K562 (cell line): ENCODE data around the gene NDUFB3. TPM values are rescaled to one million over a fixed set of nuclear protein-coding genes. Genes with fewer than 3 reads are reported as not detected.
A peak's percentile ranks its signal among the peaks of the same experiment; 100 is the strongest.

Source experiments
- FOSL1 ChIP-seq: fragments of 200-800 bp; sonication (Bioruptor generic); conservative IDR thresholded peaks from 2 replicates; pipeline ENCODE4 v1.6.1; 2016; ENCODE audit warnings: missing genetic modification characterization, missing compliant biosample characterization
- FOXK1 ChIP-seq: sonication (generic); formaldehyde crosslinking; IDR thresholded peaks from 2 replicates; pipeline ENCODE4 v1.8.0; 2022; ENCODE audit warnings: missing genetic modification reagents, mild to moderate bottlenecking, borderline replicate concordance
- GTF2E2 ChIP-seq: fragments of 200-800 bp; sonication (Bioruptor generic); IDR thresholded peaks from 2 replicates; pipeline ENCODE4 v1.6.1; 2016; ENCODE audit warnings: missing genetic modification characterization, missing compliant biosample characterization
- HNRNPLL ChIP-seq: fragments of 200-400 bp; formaldehyde crosslinking; IDR thresholded peaks from 2 replicates; pipeline ENCODE4 v1.6.1; 2017; ENCODE audit warnings: low read length, low read depth, mild to moderate bottlenecking; ENCODE audit not compliant: poor library complexity, severe bottlenecking
- MBD2 ChIP-seq: sonication (generic); IDR thresholded peaks from 2 replicates; pipeline ENCODE4 v1.6.1; 2016; ENCODE audit warnings: low read depth, borderline replicate concordance
- POLR2B ChIP-seq: fragments of 450-650 bp; IDR thresholded peaks from 2 replicates; pipeline ENCODE4 v1.6.1; 2018; ENCODE audit warnings: low read depth; ENCODE audit not compliant: partially characterized antibody
- POLR2H ChIP-seq: IDR thresholded peaks from 2 replicates; pipeline ENCODE4 v1.6.1; 2016; ENCODE audit warnings: missing genetic modification characterization, low read depth, mild to moderate bottlenecking, control low read depth, missing compliant biosample characterization, moderate library complexity
- PTTG1 ChIP-seq: fragments of 450-650 bp; IDR thresholded peaks from 2 replicates; pipeline ENCODE4 v1.6.1; 2016; ENCODE audit warnings: low read depth, mild to moderate bottlenecking, missing genetic modification characterization, missing compliant biosample characterization
- RUNX1 ChIP-seq: sonication (generic); IDR thresholded peaks from 2 replicates; pipeline ENCODE4 v1.6.1; 2016; ENCODE audit warnings: antibody characterized with exemption, low read depth
- SAFB2 ChIP-seq: fragments of 200-400 bp; formaldehyde crosslinking; IDR thresholded peaks from 2 replicates; pipeline ENCODE4 v1.6.1; 2018; ENCODE audit warnings: borderline replicate concordance, low read length, low read depth, moderate library complexity; ENCODE audit not compliant: severe bottlenecking
- SUPT5H ChIP-seq: fragments of 450-650 bp; IDR thresholded peaks from 2 replicates; pipeline ENCODE4 v1.6.1; 2016
- ZNF24 ChIP-seq: fragments of 450-650 bp; IDR thresholded peaks from 2 replicates; pipeline ENCODE4 v1.6.1; 2016
- ZNF316 ChIP-seq: fragments of 450-650 bp; IDR thresholded peaks from 2 replicates; pipeline ENCODE4 v1.6.1; 2016
- ZNF518B ChIP-seq: fragments of 250-450 bp; sonication (Bioruptor Pico); IDR thresholded peaks from 2 replicates; pipeline ENCODE4 v1.5.0; 2021; ENCODE audit warnings: mild to moderate bottlenecking, moderate library complexity
- ZNF551 ChIP-seq: fragments of 250-450 bp; sonication (Bioruptor Pico); IDR thresholded peaks from 2 replicates; pipeline ENCODE4 v1.5.0; 2021; ENCODE audit warnings: mild to moderate bottlenecking, moderate library complexity
- ZNF717 ChIP-seq: fragments of 250-450 bp; sonication (Bioruptor Pico); IDR thresholded peaks from 2 replicates; pipeline ENCODE4 v1.5.0; 2021
- ZNF766 ChIP-seq: fragments of 200-800 bp; sonication (Bioruptor generic); conservative IDR thresholded peaks from 2 replicates; pipeline ENCODE4 v1.6.1; 2016; ENCODE audit warnings: missing genetic modification characterization, missing compliant biosample characterization
- polyA plus RNA-seq, 8 experiments: library from polyadenylated mRNA; depleted of rRNA in 4 of 8; stranded (reverse) in 5 of 8; unstranded in 3 of 8; fragments of >200 nt; fragmentation: Nextera tagmentation in 2 of 8; fragmentation: Illumina TruSeq in 1 of 8; extraction: Ambion mirVana in 2 of 8; extraction: Trizol in 1 of 8; gene quantifications; 2 replicates each; pipeline versions ENCODE4 v1.2.1 to v1.2.3, GENCODE V29; 2011 to 2014; ENCODE audit warnings: inconsistent platforms in 1 of 8, missing spikeins in 1 of 8
- total RNA-seq, 7 experiments: library from RNA; depleted of rRNA in 6 of 7; stranded (reverse); fragments of >200 nt in 6 of 7; fragmentation: Illumina TruSeq in 2 of 7; extraction: Trizol in 2 of 7; gene quantifications; 2 replicates each; pipeline versions ENCODE4 v1.2.1 to v1.2.3, GENCODE V29; 2011 to 2021; ENCODE audit warnings: low replicate concordance in 1 of 7
- TF ChIP-seq, protein P1 (sequence below), 2 experiments: fragments of 450-650 bp; IDR thresholded peaks; 2 replicates each; pipeline ENCODE4 v1.6.1; 2016
- TF ChIP-seq, protein P2 (sequence below), 2 experiments: IDR thresholded peaks; 2 replicates each; pipeline ENCODE4 v1.6.1; 2011; ENCODE audit warnings: borderline replicate concordance in 1 of 2, control low read depth in 1 of 2, low read depth in 1 of 2, low read length in 1 of 2, mild to moderate bottlenecking in 1 of 2, mixed read lengths in 1 of 2, moderate library complexity in 1 of 2; ENCODE audit not compliant: insufficient read depth in 1 of 2, insufficient read length in 1 of 2, poor library complexity in 1 of 2, severe bottlenecking in 1 of 2; ENCODE audit errors: extremely low read depth in 1 of 2
- TF ChIP-seq, protein P3 (sequence below): fragments of 450-650 bp; formaldehyde crosslinking; conservative IDR thresholded peaks from 2 replicates; pipeline ENCODE4 v1.4.0; 2022; ENCODE audit warnings: mild to moderate bottlenecking, missing genetic modification characterization

NDUFB3 gene
- total and polyA plus RNA-seq, 9 of the 15 experiments (the other 6 are each of a cell fraction or from before 2014, with no cell fraction given): 126 to 786 (median 156) TPM

GRCh38 chr2:201116115-201116958 is 44.5 kb downstream of the NDUFB3 start, which contains the start of gene CFLAR (continued):
- TF ChIP-seq POLR2B (peak; percentile 18), RUNX1 (peak; percentile 57; the same call in 1 of the 2 replicates), MBD2 (peak; percentile 54; the same call in 1 of the 2 replicates), FOSL1 (peak; percentile 58), ZNF518B (CRISPR knock-in tag) (no peak), GTF2E2 (tag) (peak; percentile 75), PTTG1 (tag) (no peak), SAFB2 (no peak), POLR2H (tag) (peak; percentile 86), ZNF24 (no peak), ZNF316 (peak; percentile 50; the same call in 1 of the 2 replicates), ZNF551 (CRISPR knock-in tag) (no peak), ZNF766 (CRISPR knock-in tag) (peak; percentile 68), SUPT5H (0 out of 2 replicates have a peak, but pooled peaks have one; percentile 27), ZNF717 (0 out of 2 replicates have a peak, but pooled peaks have one; percentile 42), FOXK1 (CRISPR knock-in tag) (no peak), HNRNPLL (no peak)
- TF ChIP-seq, protein P1, sequence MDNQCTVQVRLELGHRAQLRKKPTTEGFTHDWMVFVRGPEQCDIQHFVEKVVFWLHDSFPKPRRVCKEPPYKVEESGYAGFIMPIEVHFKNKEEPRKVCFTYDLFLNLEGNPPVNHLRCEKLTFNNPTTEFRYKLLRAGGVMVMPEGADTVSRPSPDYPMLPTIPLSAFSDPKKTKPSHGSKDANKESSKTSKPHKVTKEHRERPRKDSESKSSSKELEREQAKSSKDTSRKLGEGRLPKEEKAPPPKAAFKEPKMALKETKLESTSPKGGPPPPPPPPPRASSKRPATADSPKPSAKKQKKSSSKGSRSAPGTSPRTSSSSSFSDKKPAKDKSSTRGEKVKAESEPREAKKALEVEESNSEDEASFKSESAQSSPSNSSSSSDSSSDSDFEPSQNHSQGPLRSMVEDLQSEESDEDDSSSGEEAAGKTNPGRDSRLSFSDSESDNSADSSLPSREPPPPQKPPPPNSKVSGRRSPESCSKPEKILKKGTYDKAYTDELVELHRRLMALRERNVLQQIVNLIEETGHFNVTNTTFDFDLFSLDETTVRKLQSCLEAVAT (IDR thresholded peaks at IDR 0.05): peak in 1 of 2 experiments; percentile 8; a peak in 2 of 4 replicates
- TF ChIP-seq, protein P2, sequence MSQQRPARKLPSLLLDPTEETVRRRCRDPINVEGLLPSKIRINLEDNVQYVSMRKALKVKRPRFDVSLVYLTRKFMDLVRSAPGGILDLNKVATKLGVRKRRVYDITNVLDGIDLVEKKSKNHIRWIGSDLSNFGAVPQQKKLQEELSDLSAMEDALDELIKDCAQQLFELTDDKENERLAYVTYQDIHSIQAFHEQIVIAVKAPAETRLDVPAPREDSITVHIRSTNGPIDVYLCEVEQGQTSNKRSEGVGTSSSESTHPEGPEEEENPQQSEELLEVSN (IDR thresholded peaks at IDR 0.05; ENCODE audit: borderline replicate concordance in 1 of 2, extremely low read depth in 1 of 2, insufficient read depth in 1 of 2, insufficient read length in 1 of 2, low read depth in 1 of 2, low read length in 1 of 2, poor library complexity in 1 of 2, severe bottlenecking in 1 of 2): peak in 1 of 2 experiments; percentile 54
- TF ChIP-seq, protein P3, sequence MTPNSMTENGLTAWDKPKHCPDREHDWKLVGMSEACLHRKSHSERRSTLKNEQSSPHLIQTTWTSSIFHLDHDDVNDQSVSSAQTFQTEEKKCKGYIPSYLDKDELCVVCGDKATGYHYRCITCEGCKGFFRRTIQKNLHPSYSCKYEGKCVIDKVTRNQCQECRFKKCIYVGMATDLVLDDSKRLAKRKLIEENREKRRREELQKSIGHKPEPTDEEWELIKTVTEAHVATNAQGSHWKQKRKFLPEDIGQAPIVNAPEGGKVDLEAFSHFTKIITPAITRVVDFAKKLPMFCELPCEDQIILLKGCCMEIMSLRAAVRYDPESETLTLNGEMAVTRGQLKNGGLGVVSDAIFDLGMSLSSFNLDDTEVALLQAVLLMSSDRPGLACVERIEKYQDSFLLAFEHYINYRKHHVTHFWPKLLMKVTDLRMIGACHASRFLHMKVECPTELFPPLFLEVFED (CRISPR knock-in tag): no peak
